ENCODE results near the gene ZNF618. TPM values are rescaled to one million over a fixed set of nuclear protein-coding genes. Genes with fewer than 3 reads are reported as not detected.

Gene ZNF618
- total RNA-seq, 1 experiment from 2014 or later = 4.2 TPM

DNA sequence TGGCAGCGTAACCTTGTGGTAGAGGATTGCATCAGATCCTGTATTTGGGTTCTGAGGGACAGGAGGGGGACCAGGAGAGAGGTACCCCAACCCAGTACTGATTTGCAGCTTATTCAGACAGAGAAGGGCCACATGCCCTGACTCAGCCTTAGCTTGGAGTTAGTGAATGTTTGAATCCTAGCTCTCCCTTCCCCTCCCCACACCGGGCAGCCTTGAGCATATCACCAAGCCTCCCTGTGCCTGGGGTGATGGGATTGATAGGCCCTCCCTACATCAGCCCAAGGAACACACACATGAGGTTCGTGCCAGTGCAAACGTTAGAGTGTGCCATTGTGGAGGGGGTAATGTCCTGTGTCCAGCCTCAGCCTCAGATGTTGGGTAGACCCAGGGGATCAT, 130.0 kb downstream of the ZNF618 start:
- H3K9me3 ChIP-seq (ENCODE audit: low read length) = no peaks in the 10 kb centered on the region
- no peaks in the 10 kb centered on the region for H3F3A ChIP-seq (ENCODE audit: low read length, unreplicated experiment)
- ChIA-PET POLR2A (ENCODE audit: unreplicated experiment) (no interaction called here), CTCF (no interaction called here)
- H4K20me1 ChIP-seq (ENCODE audit: low read length) = no peaks in the 10 kb centered on the region
- intact Hi-C loops (cut with micrococcal nuclease) = no loop called here
- no peak for ATAC-seq
- H3K4me1 ChIP-seq (ENCODE audit: insufficient read depth, low read length) = no peaks in the 10 kb centered on the region
- no peak for TF ChIP-seq EZH2phosphoT487 (IDR thresholded peaks at IDR 0.05; ENCODE audit: borderline replicate concordance, low read length)
- TF ChIP-seq EZH2 (IDR thresholded peaks at IDR 0.05; ENCODE audit: low read length, unreplicated experiment) = no peak
- TF ChIP-seq CTCF (conservative IDR thresholded peaks at IDR 0.05; ENCODE audit: low read depth, low read length) = no peak
- no peak overlapping the region for H2AFZ ChIP-seq (ENCODE audit: low read length)
- no peak for DNase-seq
- no peak overlapping the region for H3K4me3 ChIP-seq (ENCODE audit: low read length)
- H3K27me3 ChIP-seq (ENCODE audit: low read length) = no peaks in the 10 kb centered on the region
- no peak overlapping the region for H3K4me2 ChIP-seq (ENCODE audit: low read length)
- H3K27ac ChIP-seq (ENCODE audit: low read length) = no peak overlapping the region
- no peak overlapping the region for H3K9ac ChIP-seq (ENCODE audit: low read length)
- no peaks in the 10 kb centered on the region for H3K9me2 ChIP-seq (replicated peaks; ENCODE audit: low read length)
- no TSS peak for BruUV-seq (replicated peaks)
- H3K79me2 ChIP-seq (ENCODE audit: low read length) = no peaks in the 10 kb centered on the region
- no peaks in the 10 kb centered on the region for H3K36me3 ChIP-seq (ENCODE audit: low read depth, low read length)

- H3K9ac ChIP-seq (ENCODE audit: low read length) = no peak overlapping the region
- no peak overlapping the region for H2AFZ ChIP-seq (ENCODE audit: low read length)
- H3K27ac ChIP-seq (ENCODE audit: low read length) = no peak overlapping the region
- H3K27me3 ChIP-seq (ENCODE audit: low read length) = no peaks in the 10 kb centered on the region
- ChIA-PET CTCF (no interaction called here), POLR2A (ENCODE audit: unreplicated experiment) (no interaction called here)
- H3K4me2 ChIP-seq (ENCODE audit: low read length) = no peak overlapping the region
- BruUV-seq (replicated peaks) = no TSS peak
- no peaks in the 10 kb centered on the region for H3K79me2 ChIP-seq (ENCODE audit: low read length)
- H3K9me2 ChIP-seq (replicated peaks; ENCODE audit: low read length) = no peaks in the 10 kb centered on the region
- no peak overlapping the region for H3K4me3 ChIP-seq (ENCODE audit: low read length)
- no peaks in the 10 kb centered on the region for H3K9me3 ChIP-seq (ENCODE audit: low read length)
- no peak for ATAC-seq
- H4K20me1 ChIP-seq (ENCODE audit: low read length) = no peaks in the 10 kb centered on the region
- intact Hi-C loops (cut with micrococcal nuclease) = no loop called here
- no peak for TF ChIP-seq EZH2 (IDR thresholded peaks at IDR 0.05; ENCODE audit: low read length, unreplicated experiment)
- no peak for TF ChIP-seq EZH2phosphoT487 (IDR thresholded peaks at IDR 0.05; ENCODE audit: borderline replicate concordance, low read length)
- no peak for TF ChIP-seq CTCF (conservative IDR thresholded peaks at IDR 0.05; ENCODE audit: low read depth, low read length)
- H3K4me1 ChIP-seq (ENCODE audit: insufficient read depth, low read length) = no peaks in the 10 kb centered on the region
- DNase-seq = no peak
- no peaks in the 10 kb centered on the region for H3K36me3 ChIP-seq (ENCODE audit: low read depth, low read length)
- H3F3A ChIP-seq (ENCODE audit: low read length, unreplicated experiment) = no peaks in the 10 kb centered on the region
Observed at GRCh38 chr9:114006931-114007691, 131.0 kb downstream of the ZNF618 start.

DNA sequence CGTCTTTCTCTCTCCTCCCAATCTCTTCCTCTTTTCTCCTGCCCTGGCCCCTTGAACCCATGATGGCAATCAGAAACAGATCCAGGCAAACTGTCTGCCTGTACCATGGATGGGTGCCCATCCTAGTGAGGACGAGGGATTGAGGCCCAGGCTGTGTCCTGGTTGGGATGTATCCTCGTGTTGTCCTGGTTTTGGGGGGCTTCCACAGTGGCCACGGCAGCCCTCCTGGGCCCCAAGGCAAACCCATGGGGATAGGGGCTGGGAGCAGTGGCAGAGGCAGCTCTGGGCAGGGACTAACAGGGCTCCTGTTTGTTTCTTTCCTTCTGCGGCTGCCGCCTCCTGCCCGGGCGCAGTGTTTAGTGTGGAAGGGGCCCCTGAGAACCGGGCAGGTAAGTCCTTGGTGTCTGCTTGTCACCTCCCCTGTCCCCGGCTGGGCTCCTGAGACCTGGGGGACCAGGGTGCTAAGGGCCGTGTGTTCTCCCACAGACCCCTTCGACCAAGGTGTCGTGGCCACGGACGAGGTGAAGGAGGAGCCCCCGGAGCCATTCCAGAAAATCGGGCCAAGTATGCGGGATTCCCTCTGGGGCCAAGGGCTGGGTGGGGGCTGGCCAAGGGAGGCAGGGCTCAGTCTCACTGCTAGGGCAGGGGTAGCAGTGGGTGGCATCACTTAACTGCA, 132.0 kb downstream of the ZNF618 start:
- Histone ChIP-seq H3K9me2 (replicated peaks; ENCODE audit: low read length) (no peaks in the 10 kb centered on the region), H3K79me2 (ENCODE audit: low read length) (no peaks in the 10 kb centered on the region), H3K9ac (ENCODE audit: low read length) (no peak overlapping the region), H3K27ac (ENCODE audit: low read length) (no peak overlapping the region), H3K4me1 (ENCODE audit: insufficient read depth, low read length) (no peaks in the 10 kb centered on the region), H4K20me1 (ENCODE audit: low read length) (no peaks in the 10 kb centered on the region), H3F3A (ENCODE audit: low read length, unreplicated experiment) (no peaks in the 10 kb centered on the region), H3K4me2 (ENCODE audit: low read length) (no peak overlapping the region), H2AFZ (ENCODE audit: low read length) (no peak overlapping the region), H3K36me3 (ENCODE audit: low read depth, low read length) (no peaks in the 10 kb centered on the region), H3K9me3 (ENCODE audit: low read length) (no peaks in the 10 kb centered on the region), H3K27me3 (ENCODE audit: low read length) (no peaks in the 10 kb centered on the region), H3K4me3 (ENCODE audit: low read length) (no peak overlapping the region)
- no peak for TF ChIP-seq EZH2phosphoT487 (IDR thresholded peaks at IDR 0.05; ENCODE audit: borderline replicate concordance, low read length)
- TF ChIP-seq CTCF (conservative IDR thresholded peaks at IDR 0.05; ENCODE audit: low read depth, low read length) = no peak
- no peak for TF ChIP-seq EZH2 (IDR thresholded peaks at IDR 0.05; ENCODE audit: low read length, unreplicated experiment)
- DNase-seq = no peak
- ChIA-PET CTCF (no interaction called here), POLR2A (ENCODE audit: unreplicated experiment) (no interaction called here)
- BruUV-seq (replicated peaks) = no TSS peak
- intact Hi-C loops (cut with micrococcal nuclease) = no loop called here
- ATAC-seq = no peak

Measured in PC-3 (cell line).